K562 (cell line): ENCODE measurements around the gene CPE. TPM values are rescaled to one million over a fixed set of nuclear protein-coding genes. Genes with fewer than 3 reads are reported as not detected.

ENCODE experiments used
- ATAC-seq: fragments of 200-7000 bp; cut with Tn5 transposase; 3 replicates; pipeline ENCODE4 v1.9.1; 2020; ENCODE audit warnings: moderate library complexity
- BruUV-seq: library from RNA; stranded (reverse); fragments of 400-500 nt; replicated peaks from 2 replicates; lab custom pipeline; 2021; lab: Mats Ljungman, UMichigan
- CTCF ChIA-PET: fragments of 300-600 bp; formaldehyde crosslinking; extraction: SDS; loops from one replicate; lab custom pipeline; 2021; ENCODE audit warnings: low intra/inter-chr PET ratio; lab: Yijun Ruan, JAX
- POLR2A ChIA-PET: fragments of 300-600, 350-650 bp; sonication (Branson Sonifier 250); formaldehyde crosslinking; extraction: SDS; loops from one replicate; lab custom pipeline; 2021; ENCODE audit warnings: antibody characterized with exemption, inconsistent platforms; lab: Yijun Ruan, JAX
- DNase-seq, 4 experiments: peaks; one replicate each; pipeline versions ENCODE4 v3.0.0 to v3.0.0-alpha.2; 2011 to 2018; ENCODE audit warnings: low spot score in 3 of 4, mixed read lengths in 3 of 4; ENCODE audit errors: extremely low read depth in 1 of 4
- FAIRE-seq: peaks from 2 replicates; lab custom pipeline; 2011; peaks lifted over from hg19 to GRCh38; lab: Jason Lieb, UNC
- H2AFZ ChIP-seq: 2 replicates; pipeline ENCODE4 v1.6.0; 2011; ENCODE audit warnings: low read depth, low read length, control low read depth, inconsistent platforms
- H3K27ac ChIP-seq: fragments of 200-600 bp; 3 replicates; pipeline ENCODE4 v1.8.0; 2011; ENCODE audit warnings: low read depth, mild to moderate bottlenecking, control low read depth, inconsistent platforms, low read length, moderate library complexity, mixed read lengths; ENCODE audit errors: extremely low read depth
- H3K27me3 ChIP-seq, 2 experiments: fragments of 300-600 bp in 1 of 2; 2 replicates in 1 of 2; 3 replicates in 1 of 2; pipeline versions ENCODE4 v1.6.0 to v1.8.0; 2011; ENCODE audit warnings: inconsistent platforms in 2 of 2, low read length in 2 of 2, mild to moderate bottlenecking in 1 of 2, mixed read lengths in 1 of 2, moderate library complexity in 1 of 2; ENCODE audit not compliant: control insufficient read depth in 2 of 2, insufficient read depth in 2 of 2
- H3K36me3 ChIP-seq: fragments of 300-600 bp; 3 replicates; pipeline ENCODE4 v1.8.0; 2011; ENCODE audit warnings: mild to moderate bottlenecking, low read length, inconsistent platforms; ENCODE audit not compliant: control insufficient read depth, insufficient read depth
- H3K4me1 ChIP-seq, 2 experiments: fragments of 200-600 bp in 1 of 2; replicated peaks in 1 of 2; 2 replicates in 1 of 2; 3 replicates in 1 of 2; pipeline versions ENCODE4 v1.5.1 to v1.8.0; 2011; ENCODE audit warnings: inconsistent platforms in 2 of 2, low read length in 2 of 2, mild to moderate bottlenecking in 1 of 2, mixed read lengths in 1 of 2, moderate library complexity in 1 of 2; ENCODE audit not compliant: control insufficient read depth in 2 of 2, insufficient read depth in 2 of 2
- H3K4me2 ChIP-seq: 2 replicates; pipeline ENCODE4 v1.6.1; 2011; ENCODE audit warnings: low read length, control low read depth, inconsistent platforms, mixed read lengths; ENCODE audit not compliant: insufficient read depth
- H3K4me3 ChIP-seq: fragments of 200-600 bp; sonication (generic), shearing (Covaris generic); 2 replicates; pipeline ENCODE4 v1.5.1; 2016; ENCODE audit warnings: control low read depth, inconsistent platforms
- H3K79me2 ChIP-seq: fragments of 200-600 bp; 3 replicates; pipeline ENCODE4 v1.8.0; 2011; ENCODE audit warnings: low read length, inconsistent platforms; ENCODE audit not compliant: control insufficient read depth, insufficient read depth
- H3K9ac ChIP-seq, 2 experiments: 2 replicates each; pipeline versions ENCODE4 v1.6.0 to v1.6.1; 2011; ENCODE audit warnings: low read depth in 2 of 2, low read length in 2 of 2, control low read depth in 1 of 2, inconsistent platforms in 1 of 2, mild to moderate bottlenecking in 1 of 2, mixed read lengths in 1 of 2; ENCODE audit not compliant: insufficient read depth in 1 of 2
- H3K9me1 ChIP-seq: one replicate; pipeline ENCODE4 v1.6.0; 2011; ENCODE audit warnings: inconsistent platforms, mild to moderate bottlenecking, low read length, moderate library complexity; ENCODE audit not compliant: control insufficient read depth, insufficient read depth
- H3K9me3 ChIP-seq: replicated peaks from 2 replicates; pipeline ENCODE4 v1.5.1; 2011; ENCODE audit warnings: low read depth, low read length, inconsistent platforms; ENCODE audit not compliant: control insufficient read depth, insufficient read depth
- H4K20me1 ChIP-seq: replicated peaks from 2 replicates; pipeline ENCODE4 v1.6.1; 2011; ENCODE audit warnings: low read length, inconsistent platforms, mixed read lengths; ENCODE audit not compliant: control insufficient read depth, insufficient read depth
- CHD1 ChIP-seq: fragments of 200-600 bp; sonication (generic); IDR thresholded peaks from one replicate; pipeline ENCODE4 v1.6.1; 2012; ENCODE audit warnings: mild to moderate bottlenecking, moderate library complexity, low read length, inconsistent platforms
- POLR2B ChIP-seq: fragments of 450-650 bp; IDR thresholded peaks from 2 replicates; pipeline ENCODE4 v1.6.1; 2018; ENCODE audit warnings: low read depth; ENCODE audit not compliant: partially characterized antibody
- TEAD1 ChIP-seq, 2 experiments: fragments of 450-650 bp in 1 of 2; sonication (generic) in 1 of 2; formaldehyde crosslinking; IDR thresholded peaks; 2 replicates each; pipeline versions ENCODE4 v1.4.0 to v1.8.0; 2020 to 2022; ENCODE audit warnings: mild to moderate bottlenecking in 2 of 2, missing genetic modification reagents in 1 of 2
- ZNF274 ChIP-seq: IDR thresholded peaks from 2 replicates; pipeline ENCODE4 v1.6.1; 2011; ENCODE audit warnings: low read depth, mild to moderate bottlenecking, low read length, moderate library complexity, borderline replicate concordance
- WGBS: fragments of 100-300 bp; shearing (Covaris generic); methylation state at CpG from one replicate; pipeline ENCODE4 v1.1.6; 2016; ENCODE audit warnings: low coverage, mixed read lengths; ENCODE audit not compliant: insufficient coverage; ENCODE audit errors: missing lambda C conversion rate; 5-methylcytosine and 5-hydroxymethylcytosine counted together
- in situ Hi-C: fragments of 300-500 bp; cut with MboI; formaldehyde crosslinking; loops from 4 replicates; pipeline ENCODE4 v1.15.0; 2018; ENCODE audit warnings: inconsistent platforms, mixed read lengths
- intact Hi-C: fragments of 100-400 bp; cut with micrococcal nuclease; formaldehyde crosslinking; loops from 2 replicates; pipeline ENCODE4 v1.14.2; 2022
- polyA plus RNA-seq, 8 experiments: library from polyadenylated mRNA; depleted of rRNA in 4 of 8; stranded (reverse) in 5 of 8; unstranded in 3 of 8; fragments of >200 nt; fragmentation: Nextera tagmentation in 2 of 8; fragmentation: Illumina TruSeq in 1 of 8; extraction: Ambion mirVana in 2 of 8; extraction: Trizol in 1 of 8; gene quantifications; 2 replicates each; pipeline versions ENCODE4 v1.2.1 to v1.2.3, GENCODE V29; 2011 to 2014; ENCODE audit warnings: inconsistent platforms in 1 of 8, missing spikeins in 1 of 8
- total RNA-seq, 7 experiments: library from RNA; depleted of rRNA in 6 of 7; stranded (reverse); fragments of >200 nt in 6 of 7; fragmentation: Illumina TruSeq in 2 of 7; extraction: Trizol in 2 of 7; gene quantifications; 2 replicates each; pipeline versions ENCODE4 v1.2.1 to v1.2.3, GENCODE V29; 2011 to 2021; ENCODE audit warnings: low replicate concordance in 1 of 7
- TF ChIP-seq, protein P1 (sequence below): fragments of 450-650 bp; IDR thresholded peaks from one replicate; pipeline ENCODE4 v1.6.1; 2018; ENCODE audit warnings: mild to moderate bottlenecking, moderate library complexity; ENCODE audit not compliant: partially characterized antibody
- TF ChIP-seq, protein P2 (sequence below): fragments of 450-650 bp; IDR thresholded peaks from 2 replicates; pipeline ENCODE4 v1.6.1; 2016

CPE gene
- total and polyA plus RNA-seq, 9 of the 15 experiments (the other 6 are each of a cell fraction or from before 2014, with no cell fraction given), result 0.04 to 0.16 (median 0.06) TPM; not detected in 4

GRCh38 chr4:165331359-165331758 lies 47.4 kb upstream of the CPE start:
- Histone ChIP-seq H3K36me3 (peaks cover 64% of the 10 kb centered on the region), H3K4me2 (peak overlapping the region; percentile 99), H3K9me1 (peaks cover 4% of the 10 kb centered on the region), H3K4me3 (peak overlapping the region; percentile 84), H3K27me3 (no peaks in the 10 kb centered on the region), H3K27ac (no peak overlapping the region), H4K20me1 (peaks cover 57% of the 10 kb centered on the region), H3K79me2 (peaks cover 95% of the 10 kb centered on the region), H3K4me1 (peaks cover 9 to 11% of the 10 kb centered on the region in 2 experiments; a peak in 4 of 5 replicates), H3K9ac (peak overlapping the region in 1 of 2 experiments; percentile 74; a peak in 2 of 4 replicates), H3K9me3 (no peaks in the 10 kb centered on the region), H2AFZ (no peak overlapping the region)
- CTCF ChIA-PET, result no interaction called here
- 13% methylated on average over 1 of the region's 1 CpG for WGBS
- no peak for TF ChIP-seq POLR2B
- TF ChIP-seq CHD1, result peak; percentile 53
- TF ChIP-seq, protein P1, sequence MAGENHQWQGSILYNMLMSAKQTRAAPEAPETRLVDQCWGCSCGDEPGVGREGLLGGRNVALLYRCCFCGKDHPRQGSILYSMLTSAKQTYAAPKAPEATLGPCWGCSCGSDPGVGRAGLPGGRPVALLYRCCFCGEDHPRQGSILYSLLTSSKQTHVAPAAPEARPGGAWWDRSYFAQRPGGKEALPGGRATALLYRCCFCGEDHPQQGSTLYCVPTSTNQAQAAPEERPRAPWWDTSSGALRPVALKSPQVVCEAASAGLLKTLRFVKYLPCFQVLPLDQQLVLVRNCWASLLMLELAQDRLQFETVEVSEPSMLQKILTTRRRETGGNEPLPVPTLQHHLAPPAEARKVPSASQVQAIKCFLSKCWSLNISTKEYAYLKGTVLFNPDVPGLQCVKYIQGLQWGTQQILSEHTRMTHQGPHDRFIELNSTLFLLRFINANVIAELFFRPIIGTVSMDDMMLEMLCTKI, result no peak
- no peak for TF ChIP-seq ZNF274
- TF ChIP-seq, protein P2, sequence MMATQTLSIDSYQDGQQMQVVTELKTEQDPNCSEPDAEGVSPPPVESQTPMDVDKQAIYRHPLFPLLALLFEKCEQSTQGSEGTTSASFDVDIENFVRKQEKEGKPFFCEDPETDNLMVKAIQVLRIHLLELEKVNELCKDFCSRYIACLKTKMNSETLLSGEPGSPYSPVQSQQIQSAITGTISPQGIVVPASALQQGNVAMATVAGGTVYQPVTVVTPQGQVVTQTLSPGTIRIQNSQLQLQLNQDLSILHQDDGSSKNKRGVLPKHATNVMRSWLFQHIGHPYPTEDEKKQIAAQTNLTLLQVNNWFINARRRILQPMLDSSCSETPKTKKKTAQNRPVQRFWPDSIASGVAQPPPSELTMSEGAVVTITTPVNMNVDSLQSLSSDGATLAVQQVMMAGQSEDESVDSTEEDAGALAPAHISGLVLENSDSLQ, result 0 out of 2 replicates have a peak, but pooled peaks have one; percentile 7
- TF ChIP-seq TEAD1 (CRISPR knock-in tag; IDR thresholded peaks at IDR 0.05), result no peak
- POLR2A ChIA-PET, result interaction anchor here (0.7 to 1.2 kb wide), 2 partner anchors 28 to 125 kb away, joined by 3 read pairs; no protein-coding TSS in a partner anchor
- ATAC-seq (no peak), FAIRE-seq (no peak), DNase-seq (no peak)
- BruUV-seq, result no TSS peak
- intact Hi-C loops (no loop called here), in situ Hi-C loops (no loop called here)
